Neural cell (in vitro differentiated cells): ENCODE measurements around the gene TEX38. TPM values are rescaled to one million over a fixed set of nuclear protein-coding genes. Genes with fewer than 3 reads are reported as not detected.

Experiments used
- H2AFZ ChIP-seq: fragments of 200-600, 300-800 bp; sonication (generic), shearing (Covaris generic); 2 replicates; pipeline ENCODE4 v1.6.0; 2014; ENCODE audit warnings: low read depth, mild to moderate bottlenecking, antibody characterized with exemption, low read length, moderate library complexity
- H3F3A ChIP-seq: fragments of 200-600 bp; shearing (Covaris generic); 2 replicates; pipeline ENCODE4 v1.6.1; 2016; ENCODE audit warnings: mild to moderate bottlenecking, moderate library complexity, mixed read lengths, antibody characterized with exemption, low read length; ENCODE audit not compliant: insufficient read depth, poor library complexity, severe bottlenecking
- H3K27ac ChIP-seq: fragments of 200-600, 300-800 bp; sonication (generic), shearing (Covaris generic); 2 replicates; pipeline ENCODE4 v1.5.1; 2014; ENCODE audit warnings: mild to moderate bottlenecking, low read length, moderate library complexity
- H3K27me3 ChIP-seq: fragments of 300-800, 200-600 bp; sonication (generic), shearing (Covaris generic); 2 replicates; pipeline ENCODE4 v1.6.0; 2014; ENCODE audit warnings: mild to moderate bottlenecking, low read depth, low read length, moderate library complexity; ENCODE audit not compliant: insufficient read depth
- H3K36me3 ChIP-seq: fragments of 300-800, 200-600 bp; sonication (generic), shearing (Covaris generic); 2 replicates; pipeline ENCODE4 v1.5.1; 2014; ENCODE audit warnings: mild to moderate bottlenecking, antibody characterized with exemption, low read length, moderate library complexity; ENCODE audit not compliant: insufficient read depth
- H3K4me2 ChIP-seq: fragments of 300-800, 200-600 bp; sonication (generic), shearing (Covaris generic); 2 replicates; pipeline ENCODE4 v1.6.0; 2014; ENCODE audit warnings: mild to moderate bottlenecking, low read length
- H3K4me3 ChIP-seq: fragments of 300-800, 200-600 bp; sonication (generic), shearing (Covaris generic); 2 replicates; pipeline ENCODE4 v1.5.1; 2014; ENCODE audit warnings: mild to moderate bottlenecking, low read length, moderate library complexity
- H3K79me2 ChIP-seq: fragments of 200-600 bp; shearing (Covaris generic); replicated peaks from 2 replicates; pipeline ENCODE4 v1.6.0; 2014; ENCODE audit warnings: mild to moderate bottlenecking, low read length, moderate library complexity; ENCODE audit not compliant: insufficient read depth
- H3K9ac ChIP-seq: fragments of 300-800, 200-600 bp; sonication (generic), shearing (Covaris generic); 2 replicates; pipeline ENCODE4 v1.6.1; 2016; ENCODE audit warnings: mild to moderate bottlenecking, low read length, mixed read lengths
- H3K9me2 ChIP-seq: fragments of 200-600 bp; shearing (Covaris generic); 2 replicates; pipeline ENCODE4 v1.6.1; 2016; ENCODE audit warnings: mild to moderate bottlenecking, low read length, mixed read lengths; ENCODE audit not compliant: insufficient read depth
- H3K9me3 ChIP-seq: fragments of 200-600, 300-800 bp; sonication (generic), shearing (Covaris generic); 2 replicates; pipeline ENCODE4 v1.6.1; 2016; ENCODE audit warnings: mild to moderate bottlenecking, mixed run types, low read length, moderate library complexity, mixed read lengths
- H4K20me1 ChIP-seq: fragments of 200-600 bp; shearing (Covaris generic); 2 replicates; pipeline ENCODE4 v1.6.1; 2016; ENCODE audit warnings: mild to moderate bottlenecking, mixed run types; ENCODE audit not compliant: insufficient read depth
- CTCF ChIP-seq: fragments of 450-650 bp; IDR thresholded peaks from 2 replicates; pipeline ENCODE4 v1.5.1; 2014; ENCODE audit warnings: antibody characterized with exemption, mild to moderate bottlenecking, moderate library complexity; ENCODE audit not compliant: poor library complexity, severe bottlenecking
- EP300 ChIP-seq: fragments of 450-650 bp; conservative IDR thresholded peaks from 2 replicates; pipeline ENCODE4 v1.6.1; 2014; ENCODE audit warnings: antibody characterized with exemption, mild to moderate bottlenecking, moderate library complexity; ENCODE audit not compliant: poor library complexity, severe bottlenecking
- EZH2 ChIP-seq: fragments of 200-600, 300-800 bp; shearing (Covaris generic), sonication (generic); IDR thresholded peaks from 2 replicates; pipeline ENCODE4 v1.6.1; 2014; ENCODE audit warnings: antibody characterized with exemption, low read length, borderline replicate concordance, mild to moderate bottlenecking; ENCODE audit not compliant: insufficient read depth, poor library complexity, severe bottlenecking
- MXI1 ChIP-seq: fragments of 450-650 bp; conservative IDR thresholded peaks from 2 replicates; pipeline ENCODE4 v1.6.1; 2014; ENCODE audit warnings: antibody characterized with exemption, mild to moderate bottlenecking; ENCODE audit not compliant: poor library complexity, severe bottlenecking
- POLR2AphosphoS5 ChIP-seq: IDR thresholded peaks from 2 replicates; pipeline ENCODE4 v1.6.1; 2012
- RAD21 ChIP-seq: fragments of 450-650 bp; conservative IDR thresholded peaks from 2 replicates; pipeline ENCODE4 v1.6.1; 2014; ENCODE audit warnings: antibody characterized with exemption, mild to moderate bottlenecking, moderate library complexity
- SMC3 ChIP-seq: fragments of 450-650 bp; conservative IDR thresholded peaks from 2 replicates; pipeline ENCODE4 v1.6.1; 2014; ENCODE audit warnings: antibody characterized with exemption, mild to moderate bottlenecking, moderate library complexity; ENCODE audit not compliant: poor library complexity
- TAF1 ChIP-seq: IDR thresholded peaks from 2 replicates; pipeline ENCODE4 v1.6.1; 2012; ENCODE audit warnings: low read depth
- polyA plus RNA-seq: library from polyadenylated mRNA; depleted of rRNA; stranded (reverse); fragments of >200 nt; gene quantifications from 2 replicates; pipeline ENCODE4 v1.2.3, GENCODE V29; 2014
- TF ChIP-seq, protein P1 (sequence below): IDR thresholded peaks from 2 replicates; pipeline ENCODE4 v1.6.1; 2012; ENCODE audit warnings: borderline replicate concordance

The TEX38 gene
- polyA plus RNA-seq, 1 donor from 2014 or later, result not detected

DNA sequence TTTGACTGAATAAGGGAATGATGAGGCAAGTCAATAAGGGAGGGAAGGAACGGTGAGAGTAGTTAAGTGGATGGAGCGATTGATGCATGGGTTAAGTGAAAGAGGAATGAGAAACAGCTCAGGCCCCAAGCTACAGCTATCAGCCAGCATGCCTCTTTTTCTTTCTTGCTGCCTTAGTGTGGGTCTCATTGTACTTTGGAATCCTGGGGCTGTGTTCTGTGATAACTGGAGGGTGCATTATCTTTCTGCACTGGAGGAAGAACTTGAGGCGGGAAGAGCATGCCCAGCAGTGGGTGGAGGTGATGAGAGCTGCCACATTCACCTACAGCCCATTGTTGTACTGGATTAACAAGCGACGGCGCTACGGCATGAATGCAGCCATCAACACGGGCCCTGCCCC lies 1.0 kb downstream of the TEX38 start:
- H3K4me3 ChIP-seq, result no peak overlapping the region
- H3K9me3 ChIP-seq, result no peaks in the 10 kb centered on the region
- H3F3A ChIP-seq, result no peaks in the 10 kb centered on the region
- TF ChIP-seq EZH2 (no peak), MXI1 (no peak), RAD21 (no peak), SMC3 (no peak), CTCF (no peak), TAF1 (no peak), EP300 (no peak), POLR2AphosphoS5 (no peak)
- TF ChIP-seq, protein P1, sequence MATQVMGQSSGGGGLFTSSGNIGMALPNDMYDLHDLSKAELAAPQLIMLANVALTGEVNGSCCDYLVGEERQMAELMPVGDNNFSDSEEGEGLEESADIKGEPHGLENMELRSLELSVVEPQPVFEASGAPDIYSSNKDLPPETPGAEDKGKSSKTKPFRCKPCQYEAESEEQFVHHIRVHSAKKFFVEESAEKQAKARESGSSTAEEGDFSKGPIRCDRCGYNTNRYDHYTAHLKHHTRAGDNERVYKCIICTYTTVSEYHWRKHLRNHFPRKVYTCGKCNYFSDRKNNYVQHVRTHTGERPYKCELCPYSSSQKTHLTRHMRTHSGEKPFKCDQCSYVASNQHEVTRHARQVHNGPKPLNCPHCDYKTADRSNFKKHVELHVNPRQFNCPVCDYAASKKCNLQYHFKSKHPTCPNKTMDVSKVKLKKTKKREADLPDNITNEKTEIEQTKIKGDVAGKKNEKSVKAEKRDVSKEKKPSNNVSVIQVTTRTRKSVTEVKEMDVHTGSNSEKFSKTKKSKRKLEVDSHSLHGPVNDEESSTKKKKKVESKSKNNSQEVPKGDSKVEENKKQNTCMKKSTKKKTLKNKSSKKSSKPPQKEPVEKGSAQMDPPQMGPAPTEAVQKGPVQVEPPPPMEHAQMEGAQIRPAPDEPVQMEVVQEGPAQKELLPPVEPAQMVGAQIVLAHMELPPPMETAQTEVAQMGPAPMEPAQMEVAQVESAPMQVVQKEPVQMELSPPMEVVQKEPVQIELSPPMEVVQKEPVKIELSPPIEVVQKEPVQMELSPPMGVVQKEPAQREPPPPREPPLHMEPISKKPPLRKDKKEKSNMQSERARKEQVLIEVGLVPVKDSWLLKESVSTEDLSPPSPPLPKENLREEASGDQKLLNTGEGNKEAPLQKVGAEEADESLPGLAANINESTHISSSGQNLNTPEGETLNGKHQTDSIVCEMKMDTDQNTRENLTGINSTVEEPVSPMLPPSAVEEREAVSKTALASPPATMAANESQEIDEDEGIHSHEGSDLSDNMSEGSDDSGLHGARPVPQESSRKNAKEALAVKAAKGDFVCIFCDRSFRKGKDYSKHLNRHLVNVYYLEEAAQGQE, result no peak
- H3K27me3 ChIP-seq, result no peaks in the 10 kb centered on the region
- no peak overlapping the region for H3K4me2 ChIP-seq
- H3K9ac ChIP-seq, result no peak overlapping the region
- H3K9me2 ChIP-seq, result no peaks in the 10 kb centered on the region
- H4K20me1 ChIP-seq, result no peaks in the 10 kb centered on the region
- H3K79me2 ChIP-seq, result no peaks in the 10 kb centered on the region
- H2AFZ ChIP-seq, result no peak overlapping the region
- H3K36me3 ChIP-seq, result no peaks in the 10 kb centered on the region
- H3K27ac ChIP-seq, result no peak overlapping the region

GRCh38 chr1:46673749-46674182 lies 2.1 kb downstream of the TEX38 start:
- Histone ChIP-seq H3K9ac (no peak overlapping the region), H3K4me3 (no peak overlapping the region), H2AFZ (no peak overlapping the region), H3K79me2 (no peaks in the 10 kb centered on the region), H3K9me2 (no peaks in the 10 kb centered on the region), H3K4me2 (no peak overlapping the region), H4K20me1 (no peaks in the 10 kb centered on the region), H3K27ac (no peak overlapping the region), H3K9me3 (no peaks in the 10 kb centered on the region), H3K27me3 (no peaks in the 10 kb centered on the region), H3F3A (no peaks in the 10 kb centered on the region), H3K36me3 (no peaks in the 10 kb centered on the region)
- TF ChIP-seq TAF1, result no peak
- TF ChIP-seq, protein P1, result no peak
- no peak for TF ChIP-seq RAD21
- no peak for TF ChIP-seq CTCF
- TF ChIP-seq EP300, result no peak
- no peak for TF ChIP-seq EZH2
- no peak for TF ChIP-seq SMC3
- TF ChIP-seq MXI1, result no peak
- TF ChIP-seq POLR2AphosphoS5, result no peak
